Natural killer cell (primary cell): ENCODE data around the gene PRKG1. TPM values are rescaled to one million over a fixed set of nuclear protein-coding genes. Genes with fewer than 3 reads are reported as not detected.

Experiments
- ATAC-seq, 3 donors: fragments of 150-1000 bp in 2 of 3; fragments of 200-7000 bp in 1 of 3; cut with Tn5 transposase; 1 replicate in 1 of 3; 2 replicates in 2 of 3; pipeline ENCODE4 v1.10.0; 2021; ENCODE audit warnings: mild to moderate bottlenecking in 2 of 3, moderate library complexity in 2 of 3
- DNase-seq, 2 donors: peaks; one replicate each; pipeline versions ENCODE4 v3.0.0 to v3.0.0-alpha.2; 2013 to 2021; ENCODE audit warnings: mixed read lengths in 1 of 2
- H3K27ac ChIP-seq: one replicate; pipeline ENCODE4 v1.5.1; 2013; ENCODE audit warnings: mild to moderate bottlenecking, low read length
- H3K27me3 ChIP-seq: one replicate; pipeline ENCODE4 v1.6.1; 2013; ENCODE audit warnings: low read length; ENCODE audit not compliant: control insufficient read depth, insufficient read depth
- H3K36me3 ChIP-seq: one replicate; pipeline ENCODE4 v1.6.1; 2013; ENCODE audit warnings: low read length; ENCODE audit not compliant: control insufficient read depth, insufficient read depth
- H3K4me1 ChIP-seq: one replicate; pipeline ENCODE4 v1.6.1; 2013; ENCODE audit warnings: low read length; ENCODE audit not compliant: control insufficient read depth, insufficient read depth
- H3K4me3 ChIP-seq: one replicate; pipeline ENCODE4 v1.5.1; 2013; ENCODE audit warnings: low read length
- H3K9me3 ChIP-seq: one replicate; pipeline ENCODE4 v1.6.1; 2013; ENCODE audit warnings: low read length; ENCODE audit not compliant: control insufficient read depth, insufficient read depth
- H3K27ac Mint-ChIP-seq, 2 donors: one replicate each; pipeline ENCODE4 v1.8.0; 2022; ENCODE audit warnings: mild to moderate bottlenecking in 2 of 2, mixed read lengths in 2 of 2, moderate library complexity in 1 of 2
- H3K27me3 Mint-ChIP-seq, 2 donors: one replicate each; pipeline ENCODE4 v1.8.0; 2022; ENCODE audit warnings: low read depth in 2 of 2, mixed read lengths in 2 of 2
- H3K36me3 Mint-ChIP-seq: one replicate; pipeline ENCODE4 v1.8.0; 2022; ENCODE audit warnings: mixed read lengths
- H3K4me1 Mint-ChIP-seq, 2 donors: one replicate each; pipeline ENCODE4 v1.8.0; 2022; ENCODE audit warnings: mixed read lengths in 2 of 2
- H3K4me3 Mint-ChIP-seq: one replicate; pipeline ENCODE4 v1.8.0; 2022; ENCODE audit warnings: mild to moderate bottlenecking, moderate library complexity, mixed read lengths
- H3K9me3 Mint-ChIP-seq, 2 donors: one replicate each; pipeline ENCODE4 v1.8.0; 2022; ENCODE audit warnings: mixed read lengths in 2 of 2
- WGBS: methylation state at CpG from one replicate; pipeline ENCODE4 v1.1.7; 2013; ENCODE audit warnings: missing lambda C conversion rate; ENCODE audit not compliant: insufficient coverage; 5-methylcytosine and 5-hydroxymethylcytosine counted together
- intact Hi-C: fragments of 100-400 bp; cut with micrococcal nuclease; formaldehyde crosslinking; loops from one replicate; pipeline ENCODE4 v1.14.2; 2022
- total RNA-seq, 4 donors: library from RNA; stranded (reverse); fragments of 120-200 nt in 1 of 4; gene quantifications; one replicate each; pipeline versions ENCODE4 v1.2.3 to v1.2.4, GENCODE V29; 2013 to 2022
- TF ChIP-seq, protein P1 (sequence below): fragments of 200-600 bp; IDR thresholded peaks from one replicate; pipeline ENCODE4 v1.8.0; 2022; ENCODE audit warnings: antibody characterized with exemption

The PRKG1 gene
- total RNA-seq, 3 donors from 2014 or later (not counting 1 experiment from before 2014, with no cell fraction given) = 0.23 to 0.41 (median 0.35) TPM

DNA sequence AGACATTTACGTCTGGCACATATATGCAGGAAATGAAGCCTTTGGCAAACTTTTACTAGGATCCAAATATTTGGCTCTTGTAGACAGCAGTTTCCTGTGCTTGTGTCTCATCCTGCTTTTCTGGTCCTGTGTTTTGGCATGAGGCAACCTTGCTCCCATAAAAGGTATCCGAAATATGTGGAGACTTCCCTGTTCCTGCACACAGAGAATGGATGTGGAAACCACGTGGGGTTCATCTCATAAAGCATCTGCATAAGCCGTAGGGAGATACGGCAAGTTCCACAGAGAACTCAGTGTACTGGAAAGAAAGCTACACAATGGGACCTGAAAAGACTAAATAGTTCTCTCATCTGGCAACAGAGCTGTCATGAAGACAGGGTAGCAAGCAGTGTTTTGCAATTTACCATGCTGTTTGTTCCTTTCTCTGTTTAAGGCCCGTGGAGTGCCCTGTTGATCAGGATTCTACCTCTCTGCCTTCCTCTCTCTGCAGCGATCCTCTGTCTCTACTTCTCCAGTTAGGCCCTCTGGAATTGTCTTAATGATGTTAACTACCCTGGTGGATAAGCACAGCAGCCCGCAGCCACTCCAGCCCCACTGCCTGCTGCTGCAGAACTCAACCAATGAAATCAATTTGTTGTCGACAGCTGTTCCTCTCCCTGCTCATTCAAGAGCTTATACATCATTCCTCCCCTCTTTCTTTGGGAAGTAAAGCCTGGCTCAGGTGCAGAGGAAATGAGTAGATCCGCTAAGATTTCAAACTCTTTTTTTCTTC lies 331.5 kb downstream of the PRKG1 start:
- ATAC-seq (no peak), DNase-seq (no peak)
- Mint-ChIP-seq H3K27ac (no peak overlapping the region), H3K9me3 (no peaks in the 10 kb centered on the region), H3K4me1 (no peaks in the 10 kb centered on the region), H3K36me3 (no peaks in the 10 kb centered on the region), H3K4me3 (no peak overlapping the region), H3K27me3 (no peaks in the 10 kb centered on the region)
- TF ChIP-seq, protein P1, sequence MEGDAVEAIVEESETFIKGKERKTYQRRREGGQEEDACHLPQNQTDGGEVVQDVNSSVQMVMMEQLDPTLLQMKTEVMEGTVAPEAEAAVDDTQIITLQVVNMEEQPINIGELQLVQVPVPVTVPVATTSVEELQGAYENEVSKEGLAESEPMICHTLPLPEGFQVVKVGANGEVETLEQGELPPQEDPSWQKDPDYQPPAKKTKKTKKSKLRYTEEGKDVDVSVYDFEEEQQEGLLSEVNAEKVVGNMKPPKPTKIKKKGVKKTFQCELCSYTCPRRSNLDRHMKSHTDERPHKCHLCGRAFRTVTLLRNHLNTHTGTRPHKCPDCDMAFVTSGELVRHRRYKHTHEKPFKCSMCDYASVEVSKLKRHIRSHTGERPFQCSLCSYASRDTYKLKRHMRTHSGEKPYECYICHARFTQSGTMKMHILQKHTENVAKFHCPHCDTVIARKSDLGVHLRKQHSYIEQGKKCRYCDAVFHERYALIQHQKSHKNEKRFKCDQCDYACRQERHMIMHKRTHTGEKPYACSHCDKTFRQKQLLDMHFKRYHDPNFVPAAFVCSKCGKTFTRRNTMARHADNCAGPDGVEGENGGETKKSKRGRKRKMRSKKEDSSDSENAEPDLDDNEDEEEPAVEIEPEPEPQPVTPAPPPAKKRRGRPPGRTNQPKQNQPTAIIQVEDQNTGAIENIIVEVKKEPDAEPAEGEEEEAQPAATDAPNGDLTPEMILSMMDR = no peak
- intact Hi-C loops = no loop called here
- Histone ChIP-seq H3K9me3 (no peaks in the 10 kb centered on the region), H3K4me1 (no peaks in the 10 kb centered on the region), H3K4me3 (no peak overlapping the region), H3K27ac (no peak overlapping the region), H3K36me3 (no peaks in the 10 kb centered on the region), H3K27me3 (no peaks in the 10 kb centered on the region)
- 86% methylated on average over 10 of the region's 10 CpGs for WGBS

DNA sequence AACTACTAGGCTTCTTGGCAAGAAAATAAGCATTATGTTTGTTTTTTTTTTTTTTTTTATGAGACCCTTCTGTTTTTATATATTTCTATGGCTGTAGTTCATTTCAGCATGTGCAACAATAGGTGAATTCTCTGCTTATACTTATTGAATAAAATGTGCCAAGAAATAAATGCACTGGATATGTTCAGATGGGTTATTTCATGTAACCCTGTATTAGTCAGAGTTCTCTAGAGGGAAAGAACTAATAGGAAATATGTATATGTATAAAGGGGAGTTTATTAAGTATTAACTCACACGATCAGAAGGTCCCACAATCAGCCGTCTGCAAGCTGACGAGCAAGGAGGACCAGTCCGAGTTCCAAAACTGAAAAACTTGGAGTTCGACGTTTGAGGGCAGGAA lies 332.3 kb downstream of the PRKG1 start:
- WGBS = 94% methylated on average over 6 of the region's 6 CpGs
- Mint-ChIP-seq H3K36me3 (no peaks in the 10 kb centered on the region), H3K4me3 (no peak overlapping the region), H3K9me3 (no peaks in the 10 kb centered on the region), H3K4me1 (no peaks in the 10 kb centered on the region), H3K27me3 (no peaks in the 10 kb centered on the region), H3K27ac (no peak overlapping the region)
- Histone ChIP-seq H3K36me3 (no peaks in the 10 kb centered on the region), H3K27ac (no peak overlapping the region), H3K9me3 (no peaks in the 10 kb centered on the region), H3K4me1 (no peaks in the 10 kb centered on the region), H3K27me3 (no peaks in the 10 kb centered on the region), H3K4me3 (no peak overlapping the region)
- TF ChIP-seq, protein P1 = no peak
- DNase-seq = no peak
- no peak for ATAC-seq
- intact Hi-C loops = no loop called here

DNA sequence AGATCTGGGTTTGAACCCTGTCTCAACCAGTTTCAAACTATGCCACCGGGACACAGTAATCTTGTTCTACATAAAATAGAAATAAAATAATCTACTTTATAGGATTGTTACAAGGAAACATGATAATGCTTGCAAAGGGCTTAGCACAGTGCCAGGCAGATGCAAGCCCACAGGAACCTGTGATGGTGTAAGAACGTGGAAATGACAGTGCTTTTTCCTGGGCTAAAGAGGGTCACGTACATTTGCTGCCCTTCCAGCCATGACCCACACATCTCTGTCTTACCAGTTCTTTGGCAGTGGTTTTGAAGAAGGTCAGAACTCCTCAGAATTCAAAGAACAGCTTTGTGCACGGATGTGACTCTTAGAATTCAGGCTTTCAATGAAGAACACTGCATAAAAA lies 342.2 kb downstream of the PRKG1 start:
- intact Hi-C loops = no loop called here
- Mint-ChIP-seq H3K9me3 (no peaks in the 10 kb centered on the region), H3K4me3 (no peak overlapping the region), H3K27ac (no peak overlapping the region), H3K36me3 (no peaks in the 10 kb centered on the region), H3K4me1 (no peaks in the 10 kb centered on the region), H3K27me3 (peaks cover 0 to 10% of the 10 kb centered on the region in 2 donors)
- WGBS = 71% methylated on average over 3 of the region's 4 CpGs
- ATAC-seq (no peak), DNase-seq (no peak)
- H3K9me3 ChIP-seq = no peaks in the 10 kb centered on the region
- no peak overlapping the region for H3K27ac ChIP-seq
- TF ChIP-seq, protein P1 = no peak
- no peak overlapping the region for H3K4me3 ChIP-seq
- no peaks in the 10 kb centered on the region for H3K27me3 ChIP-seq
- no peaks in the 10 kb centered on the region for H3K36me3 ChIP-seq
- no peaks in the 10 kb centered on the region for H3K4me1 ChIP-seq
